Small intestine (tissue), 7 donors: ENCODE measurements around the gene IPO11. TPM values are rescaled to one million over a fixed set of nuclear protein-coding genes. Genes with fewer than 3 reads are reported as not detected.

Experiments
- DNase-seq, 2 donors: peaks; one replicate each; pipeline versions ENCODE4 v3.0.0 to v3.0.0-alpha.2; 2013
- FAIRE-seq: peaks from 2 replicates; lab custom pipeline; 2012; peaks lifted over from hg19 to GRCh38; lab: Jason Lieb, UNC
- H3K27ac ChIP-seq, 3 donors: one replicate each; pipeline ENCODE4 v1.5.1; 2013; ENCODE audit warnings: low read length in 2 of 3, mild to moderate bottlenecking in 2 of 3, control low read depth in 1 of 3, inconsistent platforms in 1 of 3, low read depth in 1 of 3, moderate library complexity in 1 of 3
- H3K27me3 ChIP-seq, 3 donors: one replicate each; pipeline ENCODE4 v1.6.1; 2013; ENCODE audit warnings: low read length in 3 of 3, inconsistent platforms in 1 of 3; ENCODE audit not compliant: control insufficient read depth in 3 of 3, insufficient read depth in 3 of 3
- H3K36me3 ChIP-seq, 3 donors: one replicate each; pipeline ENCODE4 v1.6.1; 2013; ENCODE audit warnings: low read length in 3 of 3, inconsistent platforms in 1 of 3, low read depth in 1 of 3, mild to moderate bottlenecking in 1 of 3, moderate library complexity in 1 of 3; ENCODE audit not compliant: control insufficient read depth in 3 of 3, insufficient read depth in 2 of 3
- H3K4me1 ChIP-seq, 3 donors: one replicate each; pipeline ENCODE4 v1.6.1; 2013; ENCODE audit warnings: low read length in 2 of 3, inconsistent platforms in 1 of 3, low read depth in 1 of 3, mild to moderate bottlenecking in 1 of 3, moderate library complexity in 1 of 3; ENCODE audit not compliant: control insufficient read depth in 3 of 3, insufficient read depth in 2 of 3
- H3K4me3 ChIP-seq, 3 donors: one replicate each; pipeline ENCODE4 v1.5.1; 2013; ENCODE audit warnings: low read length in 3 of 3, control low read depth in 1 of 3, inconsistent platforms in 1 of 3, low read depth in 1 of 3, mild to moderate bottlenecking in 1 of 3, moderate library complexity in 1 of 3
- H3K9me3 ChIP-seq, 2 donors: one replicate each; pipeline ENCODE4 v1.6.1; 2013; ENCODE audit warnings: low read depth in 1 of 2, low read length in 1 of 2; ENCODE audit not compliant: control insufficient read depth in 2 of 2, insufficient read depth in 1 of 2
- WGBS, 3 donors: extraction: QIAGEN DNeasy Blood & Tissue Kit; methylation state at CpG; one replicate each; pipeline ENCODE4 v1.1.7; 2013; 5-methylcytosine and 5-hydroxymethylcytosine counted together
- polyA plus RNA-seq, 4 donors: library from polyadenylated mRNA; stranded (reverse) in 3 of 4; unstranded in 1 of 4; fragments of 200-250 nt in 3 of 4; fragments of 120-200 nt in 1 of 4; gene quantifications; one replicate each; pipeline versions ENCODE4 v1.2.1 to v1.2.3, GENCODE V29; 2013
- donor health status: healthy with polysubstance abuse.
- donor health status: control.
- donor health status: control.
- donor health status: Bipolar disorder and iron deficiency.
- donor health status: healthy.

Gene IPO11
- polyA plus RNA-seq, 4 donors, result 4.7 to 19.6 (median 10.9) TPM

GRCh38 chr5:62640446-62640845 is 227.9 kb downstream of the IPO11 start:
- H3K27me3 ChIP-seq, result no peaks in the 10 kb centered on the region
- no peaks in the 10 kb centered on the region for H3K36me3 ChIP-seq
- no peak for FAIRE-seq
- WGBS, 3 donors, result 89 to 96% (median 92%) methylated on average over 4 of the region's 4 CpGs
- no peaks in the 10 kb centered on the region for H3K4me1 ChIP-seq
- DNase-seq, result no peak
- no peaks in the 10 kb centered on the region for H3K9me3 ChIP-seq
- no peak overlapping the region for H3K27ac ChIP-seq
- H3K4me3 ChIP-seq, result no peak overlapping the region

- Histone ChIP-seq H3K4me1 (no peaks in the 10 kb centered on the region), H3K9me3 (no peaks in the 10 kb centered on the region), H3K27me3 (no peaks in the 10 kb centered on the region), H3K4me3 (no peak overlapping the region), H3K27ac (no peak overlapping the region), H3K36me3 (no peaks in the 10 kb centered on the region)
- WGBS, 3 donors, result 73 to 87% (median 82%) methylated on average over 6 of the region's 6 CpGs
- DNase-seq (peak in 1 of 2 donors; percentile 11), FAIRE-seq (no peak)
Measured at GRCh38 chr5:62642468-62642867, 229.9 kb downstream of the IPO11 start.

GRCh38 chr5:62643556-62644451 is 231.2 kb downstream of the IPO11 start:
- Histone ChIP-seq H3K4me3 (no peak overlapping the region), H3K36me3 (no peaks in the 10 kb centered on the region), H3K27me3 (no peaks in the 10 kb centered on the region), H3K4me1 (no peaks in the 10 kb centered on the region), H3K27ac (no peak overlapping the region), H3K9me3 (no peaks in the 10 kb centered on the region)
- 88 to 93% (median 89%) methylated on average over 17 of the region's 17 CpGs for WGBS, 3 donors
- DNase-seq (no peak), FAIRE-seq (no peak)

GRCh38 chr5:62645223-62645622 is 232.7 kb downstream of the IPO11 start:
- no peak for DNase-seq
- Histone ChIP-seq H3K4me1 (no peaks in the 10 kb centered on the region), H3K4me3 (no peak overlapping the region), H3K36me3 (no peaks in the 10 kb centered on the region), H3K27me3 (no peaks in the 10 kb centered on the region), H3K9me3 (no peaks in the 10 kb centered on the region), H3K27ac (no peak overlapping the region)
- 91 to 95% (median 94%) methylated on average over 3 of the region's 3 CpGs for WGBS, 3 donors
- no peak for FAIRE-seq

DNA sequence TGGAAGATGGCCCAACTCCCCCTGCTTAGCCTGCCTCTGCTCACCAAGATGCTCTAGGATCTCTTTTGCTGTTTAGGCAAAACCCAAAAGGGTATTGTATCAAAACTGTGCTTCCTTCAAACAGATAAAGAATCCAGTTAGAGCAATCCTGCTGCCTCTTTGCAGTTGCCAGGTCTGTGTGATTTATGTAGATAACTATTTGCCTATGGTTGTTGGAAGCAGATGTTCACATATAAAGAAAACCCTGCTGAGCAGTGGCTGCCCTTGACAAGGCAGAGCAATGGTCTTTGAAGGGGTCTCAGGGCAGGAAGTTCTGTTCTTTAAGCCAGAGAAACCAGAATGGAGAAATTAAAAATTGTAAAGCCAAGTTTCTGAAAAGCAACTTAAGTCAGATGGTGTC is 234.7 kb downstream of the IPO11 start:
- H3K9me3 ChIP-seq, result no peaks in the 10 kb centered on the region
- no peaks in the 10 kb centered on the region for H3K27me3 ChIP-seq
- DNase-seq (no peak), FAIRE-seq (no peak)
- H3K36me3 ChIP-seq, result no peaks in the 10 kb centered on the region
- no peak overlapping the region for H3K27ac ChIP-seq
- no peaks in the 10 kb centered on the region for H3K4me1 ChIP-seq
- no peak overlapping the region for H3K4me3 ChIP-seq

DNA sequence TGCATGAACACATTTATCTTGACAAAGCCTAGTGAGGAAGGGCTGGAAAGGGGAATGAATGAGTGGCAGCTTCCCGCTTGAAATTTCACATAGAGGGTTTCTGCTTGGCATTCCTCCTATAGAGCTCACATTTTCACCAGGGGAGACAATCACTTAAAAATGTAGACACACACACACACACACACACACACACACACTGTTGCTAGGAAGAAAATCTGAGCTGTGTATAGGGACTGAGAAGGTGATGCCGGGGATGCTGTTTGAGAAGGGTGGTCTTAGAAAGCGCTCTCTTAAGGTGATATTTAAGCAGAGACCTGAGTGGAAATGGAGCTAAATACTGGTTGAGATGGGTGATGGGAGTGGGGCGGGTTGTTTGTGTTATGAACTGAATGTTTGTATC is 236.5 kb downstream of the IPO11 start:
- no peak overlapping the region for H3K4me3 ChIP-seq
- no peaks in the 10 kb centered on the region for H3K36me3 ChIP-seq
- no peaks in the 10 kb centered on the region for H3K27me3 ChIP-seq
- H3K27ac ChIP-seq, result no peak overlapping the region
- WGBS, 3 donors, result 89 to 96% (median 90%) methylated on average over 4 of the region's 4 CpGs
- FAIRE-seq (no peak), DNase-seq (no peak)
- no peaks in the 10 kb centered on the region for H3K9me3 ChIP-seq
- no peaks in the 10 kb centered on the region for H3K4me1 ChIP-seq

DNA sequence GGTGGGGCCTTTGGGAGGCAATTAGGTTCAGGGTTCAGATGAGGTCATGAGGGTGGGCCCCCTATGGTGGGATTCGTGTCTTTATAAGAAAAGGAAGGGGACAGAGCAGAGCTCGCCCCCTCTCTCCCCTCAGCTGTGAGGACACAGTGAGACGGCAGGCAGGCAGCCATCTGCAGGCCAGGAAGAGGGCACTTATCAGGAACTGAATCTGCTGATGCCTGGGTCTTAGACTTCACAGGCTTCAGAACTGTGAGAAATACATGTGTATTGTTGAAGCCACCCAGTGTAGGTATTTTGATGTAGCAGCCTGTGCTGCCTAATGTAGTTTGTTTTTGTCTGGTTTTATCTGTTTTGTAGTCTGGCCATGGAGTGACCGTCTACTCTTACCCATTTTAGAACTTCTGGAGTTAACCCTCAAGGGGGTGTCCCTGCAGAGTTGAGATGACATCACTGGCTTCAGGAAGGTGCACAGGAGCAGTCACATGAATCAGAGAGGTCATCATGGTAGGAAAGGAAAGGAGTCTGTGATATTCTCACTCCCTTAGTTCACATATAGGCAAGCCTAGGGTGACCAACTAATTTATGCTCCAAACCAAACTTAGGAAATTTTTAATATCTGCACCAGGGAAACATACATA is 237.0 kb downstream of the IPO11 start:
- H3K27me3 ChIP-seq, result no peaks in the 10 kb centered on the region
- H3K36me3 ChIP-seq, result no peaks in the 10 kb centered on the region
- no peak overlapping the region for H3K27ac ChIP-seq
- 71 to 74% (median 72%) methylated on average over 4 of the region's 4 CpGs for WGBS, 3 donors
- H3K9me3 ChIP-seq, result no peaks in the 10 kb centered on the region
- DNase-seq (no peak), FAIRE-seq (no peak)
- H3K4me3 ChIP-seq, result no peak overlapping the region
- H3K4me1 ChIP-seq, result no peaks in the 10 kb centered on the region

GRCh38 chr5:62650197-62650596 is 237.6 kb downstream of the IPO11 start:
- Histone ChIP-seq H3K36me3 (no peaks in the 10 kb centered on the region), H3K4me1 (no peaks in the 10 kb centered on the region), H3K27ac (no peak overlapping the region), H3K9me3 (no peaks in the 10 kb centered on the region), H3K27me3 (no peaks in the 10 kb centered on the region), H3K4me3 (no peak overlapping the region)
- DNase-seq (no peak), FAIRE-seq (no peak)
- WGBS, 3 donors, result 84 to 93% (median 93%) methylated on average over 5 of the region's 5 CpGs
